Endothelial cell of umbilical vein (primary cell): ENCODE measurements around the gene KDM4B. TPM values are rescaled to one million over a fixed set of nuclear protein-coding genes. Genes with fewer than 3 reads are reported as not detected.

ENCODE experiments used
- BruUV-seq: library from RNA; stranded (reverse); fragments of 400-500 nt; replicated peaks from 2 replicates; lab custom pipeline; 2021; lab: Mats Ljungman, UMichigan
- CTCF ChIA-PET: fragments of 300-600, 350-600 bp; sonication (Branson Sonifier 250); formaldehyde crosslinking; loops from one replicate; lab custom pipeline; 2021; ENCODE audit warnings: antibody characterized with exemption, inconsistent platforms; lab: Charles Lee
- POLR2A ChIA-PET: fragments of 300-600, 350-600 bp; sonication (Branson Sonifier 250); formaldehyde crosslinking; loops from one replicate; lab custom pipeline; 2021; ENCODE audit warnings: antibody characterized with exemption, inconsistent platforms; lab: Charles Lee
- DNase-seq: peaks from one replicate; pipeline ENCODE4 v3.0.0-alpha.2; 2011; ENCODE audit warnings: low read depth, low spot score
- FAIRE-seq: peaks from 2 replicates; lab custom pipeline; 2011; peaks lifted over from hg19 to GRCh38; lab: Jason Lieb, UNC
- H2AFZ ChIP-seq: 2 replicates; pipeline ENCODE4 v1.6.0; 2012; ENCODE audit warnings: low read depth, low read length, control low read depth, inconsistent platforms
- H3K27ac ChIP-seq: 2 replicates; pipeline ENCODE4 v1.5.1; 2011; ENCODE audit warnings: low read depth, mild to moderate bottlenecking, control low read depth, low read length, moderate library complexity; ENCODE audit not compliant: insufficient read depth
- H3K27me3 ChIP-seq, 2 experiments: 2 replicates each; pipeline versions ENCODE4 v1.6.0 to v1.6.1; 2011; ENCODE audit warnings: low read length in 2 of 2, mixed read lengths in 1 of 2; ENCODE audit not compliant: control insufficient read depth in 2 of 2, insufficient read depth in 2 of 2
- H3K36me3 ChIP-seq, 2 experiments: 2 replicates in 1 of 2; 3 replicates in 1 of 2; pipeline ENCODE4 v1.5.1; 2011; ENCODE audit warnings: low read length in 2 of 2, mild to moderate bottlenecking in 1 of 2, moderate library complexity in 1 of 2; ENCODE audit not compliant: control insufficient read depth in 2 of 2, insufficient read depth in 2 of 2; ENCODE audit errors: extremely low read depth in 1 of 2
- H3K4me1 ChIP-seq: 3 replicates; pipeline ENCODE4 v1.5.1; 2011; ENCODE audit warnings: mild to moderate bottlenecking, low read length; ENCODE audit not compliant: control insufficient read depth, insufficient read depth; ENCODE audit errors: extremely low read depth
- H3K4me2 ChIP-seq: 2 replicates; pipeline ENCODE4 v1.6.1; 2011; ENCODE audit warnings: low read length, control low read depth, mixed read lengths; ENCODE audit not compliant: insufficient read depth
- H3K4me3 ChIP-seq, 3 experiments: fragments of 200-600 bp in 1 of 3; sonication (generic), shearing (Covaris generic) in 1 of 3; replicated peaks in 1 of 3; 2 replicates each; pipeline ENCODE4 v1.5.1; 2011 to 2016; ENCODE audit warnings: control low read depth in 3 of 3, low read length in 3 of 3, mild to moderate bottlenecking in 2 of 3, inconsistent platforms in 1 of 3, low read depth in 1 of 3, moderate library complexity in 1 of 3; ENCODE audit not compliant: insufficient read depth in 1 of 3
- H3K79me2 ChIP-seq: 2 replicates; pipeline ENCODE4 v1.6.0; 2012; ENCODE audit warnings: low read length, inconsistent platforms; ENCODE audit not compliant: control insufficient read depth, insufficient read depth
- H3K9ac ChIP-seq: replicated peaks from 2 replicates; pipeline ENCODE3; 2011; ENCODE audit warnings: low read length, control low read depth; ENCODE audit not compliant: insufficient read depth; ENCODE audit errors: extremely low read depth
- H3K9me1 ChIP-seq: replicated peaks from 3 replicates; pipeline ENCODE4 v1.6.0; 2011; ENCODE audit warnings: mild to moderate bottlenecking, low read length; ENCODE audit not compliant: control insufficient read depth, insufficient read depth; ENCODE audit errors: extremely low read depth
- H3K9me3 ChIP-seq: replicated peaks from 2 replicates; pipeline ENCODE4 v1.5.1; 2012; ENCODE audit warnings: low read length, inconsistent platforms; ENCODE audit not compliant: control insufficient read depth, insufficient read depth
- H4K20me1 ChIP-seq: replicated peaks from 2 replicates; pipeline ENCODE3; 2011; ENCODE audit warnings: mild to moderate bottlenecking, low read length; ENCODE audit not compliant: control insufficient read depth, insufficient read depth; ENCODE audit errors: extremely low read depth
- CTCF ChIP-seq, 2 donors: IDR thresholded peaks; 1 replicate in 1 of 2; 2 replicates in 1 of 2; pipeline ENCODE4 v1.5.1; 2011; ENCODE audit warnings: low read length in 2 of 2, mild to moderate bottlenecking in 2 of 2, moderate library complexity in 2 of 2, control low read depth in 1 of 2, inconsistent platforms in 1 of 2, low read depth in 1 of 2; ENCODE audit not compliant: insufficient read depth in 1 of 2; ENCODE audit errors: extremely low read depth in 1 of 2
- EZH2 ChIP-seq: IDR thresholded peaks from 2 replicates; pipeline ENCODE4 v1.6.1; 2012; ENCODE audit warnings: borderline replicate concordance, low read depth, mild to moderate bottlenecking, moderate library complexity, low read length, inconsistent platforms; ENCODE audit not compliant: severe bottlenecking
- FOS ChIP-seq: IDR thresholded peaks from 2 replicates; pipeline ENCODE4 v1.6.1; 2011; ENCODE audit warnings: mild to moderate bottlenecking, low read length, moderate library complexity, borderline replicate concordance; ENCODE audit not compliant: insufficient read depth
- GATA2 ChIP-seq: IDR thresholded peaks from 2 replicates; pipeline ENCODE4 v1.7.0; 2011; ENCODE audit warnings: low read depth, mild to moderate bottlenecking, moderate library complexity, mixed read lengths, low read length; ENCODE audit not compliant: insufficient read length, insufficient read depth
- JUN ChIP-seq: IDR thresholded peaks from 2 replicates; pipeline ENCODE4 v1.6.1; 2011; ENCODE audit warnings: borderline replicate concordance, low read depth; ENCODE audit not compliant: insufficient read length, insufficient read depth
- MAX ChIP-seq: IDR thresholded peaks from 2 replicates; pipeline ENCODE4 v1.6.1; 2011; ENCODE audit not compliant: insufficient read depth, insufficient read length
- MYC ChIP-seq: IDR thresholded peaks from one replicate; pipeline ENCODE4 v1.6.1; 2011; ENCODE audit warnings: mild to moderate bottlenecking, low read depth, low read length
- POLR2A ChIP-seq: IDR thresholded peaks from 2 replicates; pipeline ENCODE4 v1.6.1; 2012; ENCODE audit warnings: low read depth, mild to moderate bottlenecking, control low read depth, low read length
- POLR2AphosphoS5 ChIP-seq: IDR thresholded peaks from 2 replicates; pipeline ENCODE4 v1.6.1; 2012; ENCODE audit warnings: low read depth, mild to moderate bottlenecking, control low read depth, low read length, moderate library complexity; ENCODE audit not compliant: insufficient read depth
- dilution Hi-C: fragments of 300-500 bp; cut with MboI; formaldehyde crosslinking; loops from one replicate; pipeline ENCODE4 v1.15.0; 2019; ENCODE audit warnings: low sequenced_read_pairs; ENCODE audit not compliant: extremely low pct_ligation_motif_present
- intact Hi-C: fragments of 100-400 bp; cut with micrococcal nuclease; formaldehyde crosslinking; loops from one replicate; pipeline ENCODE4 v1.10.0; 2022
- polyA plus RNA-seq, 4 experiments: library from polyadenylated mRNA; depleted of rRNA in 3 of 4; stranded (reverse) in 3 of 4; unstranded in 1 of 4; fragments of >200 nt; gene quantifications; 2 replicates each; pipeline versions ENCODE4 v1.2.1 to v1.2.3, GENCODE V29; 2011 to 2012; ENCODE audit warnings: missing spikeins in 1 of 4
- total RNA-seq: library from RNA; stranded (reverse); gene quantifications from 2 replicates; pipeline ENCODE4 v1.2.3, GENCODE V29; 2021

The KDM4B gene
- total and polyA plus RNA-seq, 2 donors (not counting 3 experiments of a cell fraction or from before 2014, with no cell fraction given) = 12.4 to 37.2 TPM

GRCh38 chr19:5077209-5077515 lies 108.2 kb downstream of the KDM4B start:
- Histone ChIP-seq H3K27me3 (no peaks in the 10 kb centered on the region), H3K9me3 (no peaks in the 10 kb centered on the region), H3K9ac (no peak overlapping the region), H3K4me2 (no peak overlapping the region), H3K4me3 (no peak overlapping the region), H3K9me1 (no peaks in the 10 kb centered on the region), H3K4me1 (no peaks in the 10 kb centered on the region), H3K36me3 (peaks cover 0 to 48% of the 10 kb centered on the region in 2 experiments), H2AFZ (no peak overlapping the region), H3K79me2 (no peaks in the 10 kb centered on the region), H4K20me1 (no peaks in the 10 kb centered on the region), H3K27ac (no peak overlapping the region)
- no peak for DNase-seq
- dilution Hi-C loops = no loop called here
- POLR2A ChIA-PET = no interaction called here
- CTCF ChIA-PET = no interaction called here
- FAIRE-seq = no peak
- no TSS peak for BruUV-seq
- no peak for TF ChIP-seq GATA2
- TF ChIP-seq JUN = no peak
- no peak for TF ChIP-seq MAX
- no peak for TF ChIP-seq CTCF (IDR thresholded peaks at IDR 0.05; ENCODE audit: extremely low read depth in 1 of 2, insufficient read depth in 1 of 2, low read depth in 1 of 2, low read length in 2 of 2)
- TF ChIP-seq POLR2AphosphoS5 = no peak
- no peak for TF ChIP-seq POLR2A
- TF ChIP-seq MYC = no peak
- no peak for TF ChIP-seq EZH2
- TF ChIP-seq FOS = no peak
- intact Hi-C loops = no loop called here
